H1 (cell line): Measurements from ENCODE around the gene CACFD1.

Experiments used
- ASH2L ChIP-seq: fragments of 200-600, 300-600 bp; sonication (generic); IDR thresholded peaks from one replicate; pipeline ENCODE4 v1.7.1; 2017; ENCODE audit warnings: low read length
- ATF3 ChIP-seq: IDR thresholded peaks from 2 replicates; pipeline ENCODE4 v1.6.1; 2011; ENCODE audit warnings: low read depth, mild to moderate bottlenecking, low read length; ENCODE audit not compliant: insufficient read depth
- CTCF ChIP-seq, 3 experiments: IDR thresholded peaks; 1 replicate in 2 of 3; 2 replicates in 1 of 3; pipeline versions ENCODE4 v1.5.1 to v1.6.1; 2011; ENCODE audit warnings: low read length in 3 of 3, mild to moderate bottlenecking in 3 of 3, inconsistent platforms in 2 of 3, low read depth in 1 of 3, moderate library complexity in 1 of 3; ENCODE audit not compliant: insufficient read depth in 1 of 3; ENCODE audit errors: control extremely low read depth in 1 of 3
- KDM1A ChIP-seq: fragments of 200-600, 300-600 bp; sonication (generic); IDR thresholded peaks from 2 replicates; pipeline ENCODE4 v1.7.1; 2016; ENCODE audit warnings: mild to moderate bottlenecking, low read length, borderline replicate concordance
- MAFK ChIP-seq: IDR thresholded peaks from 2 replicates; pipeline ENCODE4 v1.6.1; 2012; ENCODE audit warnings: low read depth, mild to moderate bottlenecking, improper control_type of control experiment, low read length
- POLR2AphosphoS5 ChIP-seq: IDR thresholded peaks from 2 replicates; pipeline ENCODE4 v1.6.1; 2011; ENCODE audit warnings: low read depth, low read length
- SP1 ChIP-seq: IDR thresholded peaks from 2 replicates; pipeline ENCODE4 v1.6.1; 2011; ENCODE audit warnings: low read depth, low read length
- SP4 ChIP-seq: IDR thresholded peaks from 2 replicates; pipeline ENCODE4 v1.6.1; 2012; ENCODE audit warnings: low read length, inconsistent platforms
- TAF1 ChIP-seq: IDR thresholded peaks from 2 replicates; pipeline ENCODE4 v1.6.1; 2011; ENCODE audit warnings: mild to moderate bottlenecking, low read depth, low read length
- TBP ChIP-seq: IDR thresholded peaks from 2 replicates; pipeline ENCODE4 v1.6.1; 2011; ENCODE audit warnings: low read depth, low read length, improper control_type of control experiment
- TF ChIP-seq, protein P1 (sequence below): IDR thresholded peaks from 2 replicates; pipeline ENCODE4 v1.6.1; 2012; ENCODE audit warnings: inconsistent platforms
- TF ChIP-seq, protein P2 (sequence below): IDR thresholded peaks from 2 replicates; pipeline ENCODE4 v1.6.1; 2011; ENCODE audit warnings: low read length, improper control_type of control experiment

DNA sequence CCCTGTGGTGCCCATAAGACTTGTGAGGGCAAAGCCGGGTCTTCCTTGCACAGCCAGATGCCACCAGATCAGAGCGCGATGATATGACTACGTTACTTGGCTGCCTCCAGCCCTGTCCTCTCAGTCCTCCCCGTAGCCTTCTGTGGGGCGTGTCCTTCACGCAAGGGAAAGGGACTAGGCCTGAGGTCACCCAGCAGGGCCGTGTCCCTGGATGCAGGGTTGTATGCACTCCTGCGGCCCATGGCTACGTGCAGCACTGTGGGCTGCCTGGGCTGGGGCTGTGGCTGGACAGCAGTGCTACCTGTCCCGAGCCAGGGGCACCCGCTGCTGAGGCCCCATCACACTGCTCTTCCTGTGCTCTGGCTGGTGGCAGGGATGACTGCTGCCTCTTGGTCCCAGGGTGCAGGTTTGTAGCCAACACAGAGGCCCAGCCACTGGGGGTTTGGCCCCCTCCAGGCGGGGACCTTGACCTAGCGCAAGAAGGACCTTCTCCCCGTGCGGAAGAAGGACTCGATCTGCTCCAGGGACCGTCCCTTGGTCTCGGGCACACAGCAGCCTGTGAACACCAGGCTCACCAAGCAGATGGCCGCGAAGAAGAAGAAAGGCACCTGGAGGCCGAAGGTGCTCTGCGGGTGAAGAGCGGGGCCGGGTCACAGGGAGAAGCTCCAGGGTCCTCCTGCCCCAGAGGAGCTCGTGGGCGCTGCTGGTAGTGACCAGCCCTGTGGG is 11.9 kb downstream of the CACFD1 start:
- TF ChIP-seq, protein P1, sequence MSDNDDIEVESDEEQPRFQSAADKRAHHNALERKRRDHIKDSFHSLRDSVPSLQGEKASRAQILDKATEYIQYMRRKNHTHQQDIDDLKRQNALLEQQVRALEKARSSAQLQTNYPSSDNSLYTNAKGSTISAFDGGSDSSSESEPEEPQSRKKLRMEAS = no peak
- TF ChIP-seq SP4 (no peak), SP1 (no peak), KDM1A (no peak), TAF1 (no peak), CTCF (IDR thresholded peaks at IDR 0.05; ENCODE audit: control extremely low read depth in 1 of 3, insufficient read depth in 1 of 3, low read depth in 1 of 3, low read length in 3 of 3) (no peak), ASH2L (no peak), POLR2AphosphoS5 (no peak; the same call in 1 of the 2 replicates), TBP (no peak), ATF3 (no peak), MAFK (no peak)
- TF ChIP-seq, protein P2, sequence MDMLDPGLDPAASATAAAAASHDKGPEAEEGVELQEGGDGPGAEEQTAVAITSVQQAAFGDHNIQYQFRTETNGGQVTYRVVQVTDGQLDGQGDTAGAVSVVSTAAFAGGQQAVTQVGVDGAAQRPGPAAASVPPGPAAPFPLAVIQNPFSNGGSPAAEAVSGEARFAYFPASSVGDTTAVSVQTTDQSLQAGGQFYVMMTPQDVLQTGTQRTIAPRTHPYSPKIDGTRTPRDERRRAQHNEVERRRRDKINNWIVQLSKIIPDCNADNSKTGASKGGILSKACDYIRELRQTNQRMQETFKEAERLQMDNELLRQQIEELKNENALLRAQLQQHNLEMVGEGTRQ = no peak
